Loucy (cell line): ENCODE results near the gene PRKACA.

Experiments
- CTCF ChIP-seq: fragments of 200-600 bp; sonication (generic); conservative IDR thresholded peaks from 2 replicates; pipeline ENCODE4 v1.5.1; 2014; ENCODE audit warnings: mild to moderate bottlenecking, antibody characterized with exemption, low read length
- EZH2phosphoT487 ChIP-seq: fragments of 200-600 bp; IDR thresholded peaks from 2 replicates; pipeline ENCODE4 v1.6.1; 2018; ENCODE audit warnings: antibody characterized with exemption, mild to moderate bottlenecking, moderate library complexity, borderline replicate concordance

GRCh38 chr19:14061751-14062557 is 55.6 kb downstream of the PRKACA start, which contains the start of gene PALM3:
- TF ChIP-seq CTCF (no peak), EZH2phosphoT487 (no peak)
